Heart left ventricle (tissue), 13 donors: Measurements from ENCODE around the gene GRIP1.

Experiments used
- CTCF ChIP-seq, 12 donors: fragments of 200-600 bp; sonication (generic) in 4 of 12; IDR thresholded peaks; one replicate each; pipeline versions ENCODE4 v1.5.0 to v1.8.0; 2018 to 2022; ENCODE audit warnings: antibody characterized with exemption in 12 of 12, mild to moderate bottlenecking in 5 of 12
- POLR2A ChIP-seq, 2 donors: fragments of 450-650 bp; IDR thresholded peaks; one replicate each; pipeline ENCODE4 v1.6.1; 2017; ENCODE audit warnings: antibody characterized with exemption in 2 of 2, mild to moderate bottlenecking in 2 of 2, moderate library complexity in 2 of 2
- donor health status: ischemic (EF 13 %, LVEDD 7.1; RV severe dilation, severe dysfunction).
- donor health status: DM: no; HTN: yes; CAD: no.
- donor health status: DM: no; HTN: no; CAD: no.
- donor health status: ischemic (EF 25% LVEDD 6.9; RV normal size, moderate dysfunction).
- donor health status: ischemic (EF 25% LVEDD 5.7; RV mildly dilated, moderate dysfunction).
- donor health status: ischemic (EF 35%, LVEDD 5.7; RV mildly dilated, moderate dysfunction).
- donor health status: nonischemic (EF 11% LVEDD 7.7; RV severe dilation, severe dysfunction).
- donor health status: DM: yes; HTN: yes; CAD: no.
- donor health status: PGD.
- donor health status: ischemic (EF 29% LVEDD 5.4; RV normal size, mild dysfunction).
- donor health status: nonischemic (EF 23%, LVEDD 6.1; RV moderate dilation, normal function).

- no peak for TF ChIP-seq CTCF (IDR thresholded peaks at IDR 0.05)
- TF ChIP-seq POLR2A (IDR thresholded peaks at IDR 0.05): no peak
These were observed 185.1 kb downstream of the GRIP1 start for GRCh38 chr12:66493819-66494218.
